Right lobe of liver (tissue), 4 donors: ENCODE data around the gene GYG2.

Experiments used
- CTCF ChIP-seq, 4 donors: fragments of 200-600 bp in 3 of 4; fragments of 450-650 bp in 1 of 4; IDR thresholded peaks; one replicate each; pipeline versions ENCODE4 v1.5.1 to v1.8.0; 2016 to 2022; ENCODE audit warnings: antibody characterized with exemption in 4 of 4, mild to moderate bottlenecking in 2 of 4
- POLR2A ChIP-seq: fragments of 450-650 bp; IDR thresholded peaks from one replicate; pipeline ENCODE4 v1.6.1; 2017; ENCODE audit warnings: antibody characterized with exemption, mild to moderate bottlenecking
- donor health status: DM: no; HTN: no; CAD: no.
- donor health status: DM: no; HTN: no; CAD: no.
- donor health status: DM: no; HTN: yes; CAD: no.

GRCh38 chrX:2831471-2832228 is 2.9 kb downstream of the GYG2 start:
- no peak for TF ChIP-seq POLR2A
- no peak for TF ChIP-seq CTCF (IDR thresholded peaks at IDR 0.05)
